Myocyte (in vitro differentiated cells): Measurements from ENCODE around the gene SMIM12. TPM values are rescaled to one million over a fixed set of nuclear protein-coding genes. Genes with fewer than 3 reads are reported as not detected.
"Not testable (repeated sequence)": the region's sequence is repeated elsewhere in the genome, so short reads cannot be mapped to it uniquely, and the experiment has no call there.

Source experiments
- DNase-seq: peaks from one replicate; pipeline ENCODE4 v3.0.0-alpha.2; 2012; ENCODE audit warnings: low read depth
- total RNA-seq: library from RNA; depleted of rRNA; stranded (reverse); fragments of >200 nt; gene quantifications from 2 replicates; pipeline ENCODE4 v1.2.3, GENCODE V29; 2014

Gene SMIM12
- total RNA-seq, 1 donor from 2014 or later: 23.8 TPM

GRCh38 chr1:34844252-34844634 is 15.3 kb downstream of the SMIM12 start:
- no peak for DNase-seq

- DNase-seq: no peak
These were observed 15.9 kb downstream of the SMIM12 start for GRCh38 chr1:34843392-34844251.

DNA sequence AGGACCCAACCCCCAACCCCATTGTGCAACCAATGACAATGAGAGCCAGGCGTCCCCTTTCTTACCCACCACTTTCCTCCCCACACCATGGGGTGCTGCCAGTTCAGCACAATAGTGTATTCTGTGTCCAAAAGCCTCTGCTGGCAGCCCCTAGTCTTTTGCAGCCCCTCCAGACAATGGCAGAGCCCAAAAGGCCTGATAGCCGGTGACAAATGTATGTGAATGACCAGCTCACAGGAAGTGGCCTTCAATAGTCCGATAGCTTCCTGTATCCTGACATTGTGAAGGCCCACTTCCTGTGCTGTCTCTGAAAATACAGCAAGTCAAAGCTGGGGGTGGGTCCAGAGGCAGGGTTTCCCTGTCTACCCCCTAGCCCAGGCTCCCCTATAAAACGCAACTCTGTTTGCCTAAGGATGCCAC is 16.6 kb downstream of the SMIM12 start:
- DNase-seq: no peak

DNA sequence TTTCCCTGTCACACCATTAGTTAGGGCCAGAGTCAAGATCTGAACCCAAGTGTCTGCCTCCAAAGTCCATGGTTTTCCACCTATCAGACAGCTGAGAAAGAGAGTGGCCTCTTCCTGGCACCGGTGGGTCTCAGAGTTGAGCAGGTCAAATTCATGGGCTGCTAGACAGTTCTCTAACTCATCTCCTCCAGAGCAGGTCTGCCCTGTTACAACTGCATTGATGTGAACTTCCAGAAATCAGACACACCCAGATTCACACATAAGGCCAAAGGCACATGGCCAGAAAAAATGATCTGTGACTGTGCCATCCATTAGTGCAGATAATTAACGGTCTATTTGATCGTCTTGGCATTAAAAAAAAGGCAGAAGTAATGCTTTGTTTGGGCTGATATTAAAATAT is 17.5 kb downstream of the SMIM12 start:
- no peak for DNase-seq

- no peak for DNase-seq
These were observed 19.1 kb downstream of the SMIM12 start for GRCh38 chr1:34840426-34840825.

GRCh38 chr1:34839526-34840305 is 19.8 kb downstream of the SMIM12 start:
- no peak for DNase-seq

DNA sequence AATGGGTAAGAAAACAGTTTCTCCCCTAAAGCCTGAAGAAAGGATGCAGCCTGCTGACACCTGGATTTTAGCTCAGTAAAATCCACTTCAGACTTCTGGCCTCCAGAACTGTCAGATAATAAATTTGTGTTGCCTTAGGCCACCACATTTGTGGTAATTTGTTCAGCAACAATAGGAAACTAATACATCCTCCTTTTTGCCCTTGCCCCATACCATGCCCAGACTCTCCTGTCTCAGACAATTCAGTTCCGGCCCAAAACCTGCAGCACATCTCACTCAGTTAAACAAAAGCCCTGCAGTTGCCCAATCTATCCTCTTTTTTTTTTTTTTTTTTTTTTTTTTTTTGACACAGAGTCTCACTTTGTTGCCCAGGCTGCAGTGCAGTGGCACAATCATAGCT is 25.8 kb downstream of the SMIM12 start:
- DNase-seq: no peak

GRCh38 chr1:34831721-34832246 is 27.8 kb downstream of the SMIM12 start:
- no peak for DNase-seq

- peak; percentile 44 for DNase-seq
These were observed 30.3 kb downstream of the SMIM12 start for GRCh38 chr1:34829250-34829649.

- DNase-seq: no peak
These were observed 30.9 kb downstream of the SMIM12 start for GRCh38 chr1:34828611-34829010.

GRCh38 chr1:34827341-34827941 is 32.1 kb downstream of the SMIM12 start:
- no peak for DNase-seq

- DNase-seq: peak; percentile 54
These were observed 34.0 kb downstream of the SMIM12 start for GRCh38 chr1:34825455-34826091.

- DNase-seq: no peak
These were observed 34.6 kb downstream of the SMIM12 start for GRCh38 chr1:34824817-34825454.

DNA sequence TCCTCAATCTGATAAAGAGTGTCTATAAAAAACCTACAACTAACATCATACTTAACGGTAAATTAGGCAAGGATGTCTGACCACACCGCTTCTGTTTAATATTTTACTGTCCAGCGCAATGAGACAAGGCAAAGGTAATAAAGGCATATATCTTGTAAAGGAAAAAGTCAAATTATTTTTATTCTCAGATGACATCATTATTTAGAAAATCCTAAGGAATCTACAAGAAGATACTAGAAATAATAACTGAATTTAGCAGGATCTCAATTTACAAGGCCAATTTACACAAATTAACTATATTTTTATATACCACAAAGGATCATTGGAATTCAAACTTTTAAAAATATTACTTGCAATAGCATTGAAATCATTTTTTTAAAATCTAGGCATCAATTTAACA is 37.3 kb downstream of the SMIM12 start:
- DNase-seq: no peak

DNA sequence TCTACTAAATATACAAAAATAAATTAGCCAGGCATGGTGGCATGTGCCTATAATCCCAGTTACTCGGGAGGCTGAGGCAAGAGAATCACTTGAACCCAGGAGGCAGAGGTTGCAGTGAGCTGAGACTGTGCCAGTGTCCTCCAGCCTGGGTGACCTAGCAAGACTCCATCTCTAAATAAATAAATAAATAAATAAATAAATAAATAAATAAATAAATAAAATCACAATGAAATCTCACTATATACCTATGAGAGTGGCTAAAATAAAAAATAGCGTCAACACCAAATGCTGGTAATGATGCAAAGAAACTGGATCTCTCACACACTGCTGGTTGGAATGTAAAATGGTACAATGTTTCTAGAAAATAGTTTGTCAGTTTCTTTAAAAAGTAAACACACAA is 40.7 kb downstream of the SMIM12 start:
- not testable (repeated sequence) for DNase-seq

- no peak for DNase-seq
These were observed 42.8 kb downstream of the SMIM12 start for GRCh38 chr1:34816778-34817177.

DNA sequence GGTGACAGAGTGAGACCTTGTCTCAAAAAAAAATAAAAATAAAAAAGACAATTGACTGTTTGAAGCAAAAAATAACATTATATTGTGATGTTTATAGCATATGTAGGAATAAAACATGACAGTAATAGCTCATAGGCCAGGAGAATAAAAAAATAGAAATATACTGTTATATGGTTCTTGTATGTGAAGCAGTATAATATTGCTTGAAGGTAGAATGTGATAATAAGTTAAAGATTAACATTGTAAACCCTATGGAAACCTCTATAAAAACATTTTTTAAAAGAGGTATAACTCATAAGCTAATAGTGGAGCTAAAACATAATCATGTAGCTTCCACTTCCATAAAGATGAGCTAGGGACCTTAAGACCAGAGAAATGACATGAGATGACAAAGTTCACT is 43.2 kb downstream of the SMIM12 start:
- no peak for DNase-seq

DNA sequence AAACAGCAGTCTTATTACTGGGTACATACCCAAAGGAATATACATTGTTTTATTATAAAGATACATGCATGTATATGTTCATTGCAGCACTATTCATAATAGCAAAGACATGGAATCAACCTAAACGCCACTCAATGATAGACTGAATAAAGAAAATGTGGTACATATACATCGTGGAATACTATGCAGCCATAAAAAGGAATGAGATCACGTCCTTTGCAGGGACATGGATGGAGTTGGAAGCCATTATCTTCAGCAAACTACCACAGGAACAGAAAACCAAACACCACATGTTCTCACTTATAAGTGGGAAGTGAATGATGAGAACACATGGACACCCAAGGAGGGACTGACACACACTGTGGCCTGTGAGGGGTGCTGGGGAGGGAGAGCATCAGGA is 48.8 kb downstream of the SMIM12 start:
- DNase-seq: not testable (repeated sequence)

GRCh38 chr1:34808051-34808810 is 51.3 kb downstream of the SMIM12 start:
- DNase-seq: peak; percentile 3

- peak; percentile 6 for DNase-seq
These were observed 53.2 kb downstream of the SMIM12 start for GRCh38 chr1:34806396-34806795.
